Mesendoderm (in vitro differentiated cells): Measurements from ENCODE around the gene CR1.
"Not testable (repeated sequence)": the region's sequence is repeated elsewhere in the genome, so short reads cannot be mapped to it uniquely, and the experiment has no call there.

Source experiments
- DNase-seq: peaks from one replicate; pipeline ENCODE4 v3.0.0; 2013
- H2AK5ac ChIP-seq: 2 replicates; pipeline ENCODE4 v1.6.1; 2013; ENCODE audit warnings: low read length, inconsistent platforms
- H2BK120ac ChIP-seq: 2 replicates; pipeline ENCODE4 v1.6.1; 2013; ENCODE audit warnings: low read depth, mild to moderate bottlenecking, low read length, moderate library complexity, mixed read lengths
- H2BK15ac ChIP-seq: replicated peaks from 2 replicates; pipeline ENCODE4 v1.6.1; 2013; ENCODE audit warnings: low read depth, mild to moderate bottlenecking, moderate library complexity
- H2BK5ac ChIP-seq: 2 replicates; pipeline ENCODE4 v1.6.1; 2013; ENCODE audit warnings: low read length, inconsistent platforms
- H3K18ac ChIP-seq: 2 replicates; pipeline ENCODE4 v1.6.1; 2013; ENCODE audit warnings: mild to moderate bottlenecking, low read length, mixed read lengths
- H3K23ac ChIP-seq: one replicate; pipeline ENCODE4 v1.6.1; 2013; ENCODE audit warnings: low read length
- H3K27ac ChIP-seq: 2 replicates; pipeline ENCODE4 v1.5.1; 2013; ENCODE audit warnings: low read depth, mild to moderate bottlenecking, inconsistent platforms, low read length, moderate library complexity
- H3K27me3 ChIP-seq: 2 replicates; pipeline ENCODE4 v1.6.1; 2013; ENCODE audit warnings: low read length, control low read depth, mild to moderate bottlenecking, inconsistent platforms; ENCODE audit not compliant: insufficient read depth, poor library complexity
- H3K36me3 ChIP-seq: 2 replicates; pipeline ENCODE4 v1.6.1; 2013; ENCODE audit warnings: low read length, inconsistent platforms; ENCODE audit not compliant: control insufficient read depth, insufficient read depth
- H3K4ac ChIP-seq: one replicate; pipeline ENCODE4 v1.6.1; 2013; ENCODE audit warnings: low read depth, mild to moderate bottlenecking, low read length, moderate library complexity
- H3K4me1 ChIP-seq: 2 replicates; pipeline ENCODE4 v1.6.1; 2013; ENCODE audit warnings: low read depth, low read length, inconsistent platforms; ENCODE audit not compliant: control insufficient read depth
- H3K4me2 ChIP-seq: 2 replicates; pipeline ENCODE4 v1.6.1; 2013; ENCODE audit warnings: low read length
- H3K4me3 ChIP-seq: 2 replicates; pipeline ENCODE4 v1.5.1; 2013; ENCODE audit warnings: mild to moderate bottlenecking, low read length
- H3K56ac ChIP-seq: one replicate; pipeline ENCODE4 v1.6.1; 2013; ENCODE audit warnings: low read length
- H3K79me1 ChIP-seq: 2 replicates; pipeline ENCODE4 v1.6.1; 2013; ENCODE audit warnings: low read length, inconsistent platforms
- H3K79me2 ChIP-seq: 2 replicates; pipeline ENCODE4 v1.6.1; 2013; ENCODE audit warnings: mild to moderate bottlenecking, low read length; ENCODE audit not compliant: control insufficient read depth, insufficient read depth
- H3K9ac ChIP-seq: 2 replicates; pipeline ENCODE4 v1.6.1; 2013; ENCODE audit warnings: low read length, inconsistent platforms
- H4K5ac ChIP-seq: one replicate; pipeline ENCODE4 v1.6.1; 2013; ENCODE audit warnings: low read length
- H4K8ac ChIP-seq: one replicate; pipeline ENCODE4 v1.6.1; 2013; ENCODE audit warnings: low read depth, mild to moderate bottlenecking, control low read depth, low read length, moderate library complexity
- WGBS: extraction: QIAGEN DNeasy Blood & Tissue Kit; methylation state at CpG from one replicate; pipeline ENCODE4 v1.1.7; 2013; ENCODE audit warnings: low lambda C conversion rate, missing lambda C conversion rate; ENCODE audit not compliant: insufficient coverage; ENCODE audit errors: extremely low coverage; 5-methylcytosine and 5-hydroxymethylcytosine counted together

CR1 gene

GRCh38 chr1:207639362-207639761, 143.4 kb downstream of the CR1 start:
- H3K79me2 ChIP-seq, H3K27me3 ChIP-seq: not testable (repeated sequence)

DNA sequence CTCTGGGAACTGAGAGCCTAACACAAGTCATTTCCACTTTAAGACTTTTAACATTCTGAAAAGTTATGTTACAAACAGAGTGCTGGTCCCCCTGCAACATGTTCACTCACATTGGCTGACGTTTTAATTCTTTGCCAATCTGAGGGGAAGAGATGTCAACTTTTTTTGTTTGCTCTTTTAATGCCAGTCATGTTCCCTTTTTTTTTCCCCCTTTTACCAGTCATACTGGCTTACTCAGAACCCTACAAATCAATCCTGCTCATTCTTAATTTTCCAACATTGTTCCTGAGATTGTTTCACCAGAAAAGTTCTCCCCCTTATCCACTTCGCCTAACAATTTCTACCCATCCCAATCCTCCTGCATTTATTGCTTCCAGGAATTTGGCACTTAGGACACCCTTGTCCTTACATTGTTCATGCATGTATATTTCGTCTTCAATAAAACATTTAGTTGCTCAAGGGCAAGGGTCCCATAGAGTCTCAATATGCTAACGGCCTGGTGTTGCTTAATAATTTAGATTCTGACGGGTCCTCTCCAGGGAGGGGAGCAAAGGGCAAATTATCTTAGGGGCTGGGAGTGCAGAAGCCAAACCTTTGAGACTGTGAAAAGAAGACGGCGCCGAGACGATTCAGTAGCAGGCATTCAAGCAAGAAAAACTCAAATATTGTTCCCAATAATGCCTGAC, 148.4 kb downstream of the CR1 start:
- no peak overlapping the region for H4K8ac ChIP-seq
- H3K27ac ChIP-seq = no peak overlapping the region
- H3K36me3 ChIP-seq = no peaks in the 10 kb centered on the region
- H3K4me2 ChIP-seq = no peak overlapping the region
- DNase-seq = no peak
- H3K79me1 ChIP-seq = no peaks in the 10 kb centered on the region
- no peak overlapping the region for H3K23ac ChIP-seq
- H3K18ac ChIP-seq = no peak overlapping the region
- no CpG with 5 or more reads among the region's 9 CpGs for WGBS
- no peak overlapping the region for H4K5ac ChIP-seq
- no peak overlapping the region for H3K9ac ChIP-seq
- H2BK5ac ChIP-seq = no peak overlapping the region
- H2AK5ac ChIP-seq = no peak overlapping the region
- H2BK120ac ChIP-seq = no peak overlapping the region
- no peak overlapping the region for H2BK15ac ChIP-seq
- no peaks in the 10 kb centered on the region for H3K4me1 ChIP-seq
- no peak overlapping the region for H3K4ac ChIP-seq
- H3K79me2 ChIP-seq = no peaks in the 10 kb centered on the region
- no peaks in the 10 kb centered on the region for H3K27me3 ChIP-seq
- H3K4me3 ChIP-seq = no peak overlapping the region
- no peak overlapping the region for H3K56ac ChIP-seq

More at GRCh38 chr1:207639362-207639761, 143.4 kb downstream of the CR1 start:
- not testable (repeated sequence) for H3K4me3 ChIP-seq, H3K79me1 ChIP-seq, H3K4me2 ChIP-seq, H3K4ac ChIP-seq, H3K56ac ChIP-seq, H3K23ac ChIP-seq, H3K9ac ChIP-seq, H4K8ac ChIP-seq, DNase-seq, H3K4me1 ChIP-seq, H4K5ac ChIP-seq, H3K18ac ChIP-seq, H2BK15ac ChIP-seq, H3K27ac ChIP-seq, H3K36me3 ChIP-seq, H2AK5ac ChIP-seq, H2BK120ac ChIP-seq, H2BK5ac ChIP-seq
- no CpG with 5 or more reads among the region's 5 CpGs for WGBS

DNA sequence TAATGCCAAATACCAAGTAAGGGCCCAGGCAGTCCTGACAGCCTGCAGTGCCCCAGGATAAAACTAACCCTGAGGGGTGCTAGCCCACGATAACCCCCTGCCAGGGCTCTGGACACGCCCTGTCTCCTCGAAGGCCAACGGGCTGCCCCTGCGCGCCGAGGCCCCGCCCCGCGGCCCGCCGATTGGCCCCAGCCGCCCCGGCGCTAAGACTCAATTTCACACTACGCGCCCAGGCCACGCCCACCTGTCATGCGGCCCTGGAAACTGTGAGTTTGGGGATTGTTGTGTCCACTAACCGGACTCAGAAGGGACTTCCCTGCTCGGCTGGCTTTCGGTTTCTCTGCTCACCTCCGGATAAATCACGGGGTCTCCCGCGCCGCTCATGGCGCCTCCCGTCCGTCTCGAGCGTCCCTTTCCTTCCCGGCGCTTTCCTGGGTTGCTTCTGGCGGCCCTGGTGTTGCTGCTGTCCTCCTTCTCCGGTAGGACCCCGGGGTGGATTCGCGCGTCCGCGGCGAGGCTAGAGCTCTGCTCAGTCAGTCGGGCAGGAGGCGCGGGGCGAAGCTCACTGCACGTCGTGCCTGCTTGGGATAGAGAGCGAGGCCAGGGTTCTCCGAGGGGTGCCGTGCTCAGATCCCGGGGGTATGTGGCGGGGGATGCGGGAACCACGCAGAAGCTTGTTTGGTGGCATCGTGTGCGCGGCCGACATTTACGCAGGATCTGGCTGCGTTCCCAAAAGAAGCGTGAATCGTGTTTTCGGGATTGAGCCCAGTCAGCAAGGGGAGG, 149.1 kb downstream of the CR1 start, which contains the start of gene CR1L:
Gene CR1L (plus strand): TSS at position 282 of the 783 bp plus-strand sequence. CDS start 101 bp downstream, at position 383.
- Histone ChIP-seq H3K4me3 (no peak within 1 kb of the TSS), H4K8ac (no peak within 1 kb of the TSS), H3K56ac (peak within 1 kb of the TSS; percentile 44), H3K79me2 (no peaks in the 10 kb centered on the region), H3K23ac (no peak within 1 kb of the TSS), H3K9ac (no peak within 1 kb of the TSS), H4K5ac (no peak within 1 kb of the TSS), H3K4ac (no peak within 1 kb of the TSS), H2BK15ac (no peak within 1 kb of the TSS), H3K79me1 (no peaks in the 10 kb centered on the region), H3K27me3 (no peaks in the 10 kb centered on the region), H2AK5ac (no peak within 1 kb of the TSS), H2BK5ac (no peak within 1 kb of the TSS), H3K4me2 (no peak within 1 kb of the TSS), H2BK120ac (no peak within 1 kb of the TSS), H3K18ac (no peak within 1 kb of the TSS), H3K36me3 (no peaks in the 10 kb centered on the region), H3K4me1 (peaks cover 3% of the 10 kb centered on the region), H3K27ac (no peak within 1 kb of the TSS)
- no peak for DNase-seq
- WGBS = no CpG with 5 or more reads among the region's 65 CpGs

DNA sequence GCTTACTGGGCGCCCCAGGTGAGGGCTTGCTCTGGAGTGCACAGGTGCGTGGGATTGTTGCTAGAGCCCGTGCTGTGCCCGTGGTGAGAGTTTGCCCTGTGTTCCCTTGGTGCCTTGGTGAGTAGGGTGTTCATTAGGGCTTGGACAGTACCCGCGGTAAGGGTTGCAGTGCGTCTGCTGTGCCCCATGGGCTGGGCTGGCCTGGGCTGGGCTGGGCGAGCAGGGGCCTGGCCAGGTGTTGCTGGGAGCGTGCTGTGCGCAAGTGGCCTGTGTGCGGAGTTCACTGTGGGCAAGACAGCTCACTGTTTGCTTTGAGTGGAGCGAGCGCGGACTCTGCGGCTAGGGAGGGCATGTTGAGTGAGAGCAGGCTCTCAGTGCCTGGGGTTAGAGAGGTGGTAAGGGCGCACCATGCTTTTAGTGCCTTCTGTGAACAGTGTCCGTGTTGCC, 149.7 kb downstream of the CR1 start:
- no peak overlapping the region for H3K4me2 ChIP-seq

DNA sequence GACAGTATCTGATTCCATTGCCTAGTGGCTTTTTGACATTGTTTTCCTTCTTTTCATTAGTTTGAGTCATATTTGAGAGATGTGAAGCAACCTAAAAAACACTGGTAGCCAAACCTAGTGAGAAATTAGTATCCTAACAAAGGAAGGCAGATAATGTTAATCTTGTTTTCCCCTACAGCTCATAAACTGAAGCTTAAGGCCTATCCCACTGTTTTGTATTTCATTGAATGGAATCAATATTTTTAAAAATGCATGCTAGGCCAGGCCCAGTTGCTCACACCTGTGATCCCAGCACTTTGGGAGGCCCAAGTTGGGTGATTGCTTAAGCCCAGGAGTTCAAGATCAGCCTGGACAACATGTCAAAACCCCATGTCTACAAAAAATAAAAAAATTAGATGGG, 150.2 kb downstream of the CR1 start:
- Histone ChIP-seq H3K36me3 (no peaks in the 10 kb centered on the region), H3K56ac (no peak overlapping the region), H3K4me2 (no peak overlapping the region), H3K18ac (no peak overlapping the region), H3K4me1 (peaks cover 3% of the 10 kb centered on the region), H3K27me3 (no peaks in the 10 kb centered on the region), H3K4ac (no peak overlapping the region), H3K23ac (no peak overlapping the region), H2BK5ac (no peak overlapping the region), H3K4me3 (no peak overlapping the region), H3K79me2 (no peaks in the 10 kb centered on the region), H4K5ac (no peak overlapping the region), H3K9ac (no peak overlapping the region), H3K79me1 (no peaks in the 10 kb centered on the region), H4K8ac (no peak overlapping the region), H2AK5ac (no peak overlapping the region), H2BK15ac (no peak overlapping the region), H2BK120ac (peak overlapping the region; percentile 36), H3K27ac (no peak overlapping the region)
- no peak for DNase-seq

More for the DNA sequence above, 149.7 kb downstream of the CR1 start:
- Histone ChIP-seq H3K4me1 (peaks cover 3% of the 10 kb centered on the region), H4K5ac (no peak overlapping the region), H2BK15ac (no peak overlapping the region), H3K18ac (no peak overlapping the region), H3K56ac (peak overlapping the region; percentile 44), H2BK120ac (no peak overlapping the region), H3K27ac (no peak overlapping the region), H2AK5ac (no peak overlapping the region), H3K79me1 (no peaks in the 10 kb centered on the region), H3K4me3 (no peak overlapping the region), H4K8ac (no peak overlapping the region), H3K27me3 (no peaks in the 10 kb centered on the region), H3K36me3 (no peaks in the 10 kb centered on the region), H3K4ac (no peak overlapping the region), H3K23ac (no peak overlapping the region), H3K79me2 (no peaks in the 10 kb centered on the region), H3K9ac (no peak overlapping the region), H2BK5ac (no peak overlapping the region)
- no peak for DNase-seq
- no CpG with 5 or more reads among the region's 17 CpGs for WGBS
